22Rv1 (cell line): ENCODE data around the gene GPBAR1.

ENCODE experiments used
- H3K27ac ChIP-seq: fragments of 450-650 bp; 2 replicates; pipeline ENCODE4 v1.5.1; 2017
- CTCF ChIP-seq: fragments of 450-650 bp; IDR thresholded peaks from 2 replicates; pipeline ENCODE4 v1.5.1; 2017; ENCODE audit warnings: mild to moderate bottlenecking
- ZFX ChIP-seq: fragments of 450-650 bp; IDR thresholded peaks from 2 replicates; pipeline ENCODE4 v1.6.1; 2017; ENCODE audit warnings: antibody characterized with exemption, borderline replicate concordance

The GPBAR1 gene

DNA sequence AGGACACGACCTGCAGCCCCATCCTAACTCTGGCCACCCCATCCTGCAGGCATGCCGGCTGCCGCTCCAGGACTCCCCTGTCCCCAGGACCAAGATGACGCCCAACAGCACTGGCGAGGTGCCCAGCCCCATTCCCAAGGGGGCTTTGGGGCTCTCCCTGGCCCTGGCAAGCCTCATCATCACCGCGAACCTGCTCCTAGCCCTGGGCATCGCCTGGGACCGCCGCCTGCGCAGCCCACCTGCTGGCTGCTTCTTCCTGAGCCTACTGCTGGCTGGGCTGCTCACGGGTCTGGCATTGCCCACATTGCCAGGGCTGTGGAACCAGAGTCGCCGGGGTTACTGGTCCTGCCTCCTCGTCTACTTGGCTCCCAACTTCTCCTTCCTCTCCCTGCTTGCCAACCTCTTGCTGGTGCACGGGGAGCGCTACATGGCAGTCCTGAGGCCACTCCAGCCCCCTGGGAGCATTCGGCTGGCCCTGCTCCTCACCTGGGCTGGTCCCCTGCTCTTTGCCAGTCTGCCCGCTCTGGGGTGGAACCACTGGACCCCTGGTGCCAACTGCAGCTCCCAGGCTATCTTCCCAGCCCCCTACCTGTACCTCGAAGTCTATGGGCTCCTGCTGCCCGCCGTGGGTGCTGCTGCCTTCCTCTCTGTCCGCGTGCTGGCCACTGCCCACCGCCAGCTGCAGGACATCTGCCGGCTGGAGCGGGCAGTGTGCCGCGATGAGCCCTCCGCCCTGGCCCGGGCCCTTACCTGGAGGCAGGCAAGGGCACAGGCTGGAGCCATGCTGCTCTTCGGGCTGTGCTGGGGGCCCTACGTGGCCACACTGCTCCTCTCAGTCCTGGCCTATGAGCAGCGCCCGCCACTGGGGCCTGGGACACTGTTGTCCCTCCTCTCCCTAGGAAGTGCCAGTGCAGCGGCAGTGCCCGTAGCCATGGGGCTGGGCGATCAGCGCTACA lies 2.1 kb downstream of the GPBAR1 start:
- no peak overlapping the region for H3K27ac ChIP-seq
- TF ChIP-seq CTCF (no peak), ZFX (no peak)

DNA sequence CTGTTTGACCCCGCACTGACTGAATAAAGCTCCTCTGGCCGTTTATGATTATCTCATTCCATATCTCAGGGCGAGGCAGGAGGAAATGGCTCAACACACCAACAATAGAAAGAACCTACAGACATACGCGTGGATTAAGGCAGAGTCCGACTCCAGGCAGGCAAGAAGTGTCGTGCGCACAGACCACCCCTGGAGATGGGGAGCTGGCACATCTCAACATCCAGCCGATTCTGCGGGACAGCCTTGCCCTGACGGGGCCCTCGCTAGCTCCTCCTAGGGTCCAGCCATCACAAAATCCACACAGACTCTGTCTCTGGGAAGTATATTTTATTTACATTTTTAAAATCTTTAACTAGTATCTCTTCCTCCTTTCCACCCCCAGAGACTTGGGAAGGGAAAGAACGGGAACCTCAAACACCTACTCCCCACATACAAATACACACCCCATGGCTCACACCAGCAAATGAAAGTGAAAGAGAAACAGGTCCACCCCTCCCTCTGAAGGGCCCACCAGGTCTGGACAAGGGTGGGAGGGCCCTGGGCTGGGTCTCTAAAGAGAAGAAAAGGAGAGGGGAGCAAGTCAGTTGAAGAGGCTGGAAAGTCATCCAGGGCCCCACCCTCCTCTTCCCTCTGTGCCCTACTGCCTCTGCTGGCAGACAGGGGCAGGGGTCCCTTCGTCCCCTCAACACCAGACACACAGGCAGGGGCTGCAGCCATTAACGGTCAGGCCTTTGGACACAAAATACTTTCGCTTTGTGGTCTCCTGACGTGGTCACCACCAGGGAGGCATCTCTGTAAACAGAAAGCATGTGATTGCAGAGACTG lies 3.2 kb downstream of the GPBAR1 start:
- TF ChIP-seq CTCF (no peak), ZFX (no peak)
- H3K27ac ChIP-seq: no peak overlapping the region

DNA sequence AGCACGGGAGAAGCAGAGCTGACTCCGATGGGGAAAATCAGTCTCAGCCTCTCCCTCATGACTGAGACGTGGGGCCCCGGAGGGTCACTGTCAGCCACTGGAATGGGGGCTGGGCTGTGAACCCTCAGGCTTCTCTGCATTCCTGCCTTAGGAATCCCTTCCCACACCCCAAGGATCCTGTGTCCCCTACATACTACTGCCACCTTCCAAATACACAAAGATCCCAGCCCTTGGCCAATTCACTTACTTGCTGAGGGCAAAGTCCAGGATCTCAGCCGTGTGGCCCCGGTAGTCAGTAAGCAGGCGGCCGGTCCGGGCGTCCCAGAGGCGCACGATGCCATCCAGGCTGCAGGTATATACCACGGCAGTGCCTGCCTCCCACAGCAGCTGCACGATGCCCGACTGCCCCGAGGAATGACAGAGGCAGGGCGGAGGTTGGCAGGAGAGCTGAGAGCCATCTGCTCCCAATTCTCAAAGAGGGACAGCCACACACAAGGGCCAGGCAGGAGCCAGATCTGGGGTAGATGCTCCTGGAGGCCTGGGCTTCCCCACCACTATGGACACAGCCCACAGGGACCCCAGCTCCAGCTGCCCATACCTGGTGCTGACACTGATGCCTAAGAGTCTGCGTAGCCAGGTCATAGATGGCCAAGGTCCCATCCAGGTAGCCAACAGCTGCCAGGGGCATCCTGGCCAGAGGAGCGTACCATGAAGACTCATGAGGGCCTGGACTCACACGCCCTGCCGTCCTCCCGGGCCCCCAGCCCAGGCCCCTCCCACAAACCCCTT lies 4.2 kb downstream of the GPBAR1 start:
- TF ChIP-seq ZFX: no peak
- TF ChIP-seq CTCF: no peak
- H3K27ac ChIP-seq: no peak overlapping the region

DNA sequence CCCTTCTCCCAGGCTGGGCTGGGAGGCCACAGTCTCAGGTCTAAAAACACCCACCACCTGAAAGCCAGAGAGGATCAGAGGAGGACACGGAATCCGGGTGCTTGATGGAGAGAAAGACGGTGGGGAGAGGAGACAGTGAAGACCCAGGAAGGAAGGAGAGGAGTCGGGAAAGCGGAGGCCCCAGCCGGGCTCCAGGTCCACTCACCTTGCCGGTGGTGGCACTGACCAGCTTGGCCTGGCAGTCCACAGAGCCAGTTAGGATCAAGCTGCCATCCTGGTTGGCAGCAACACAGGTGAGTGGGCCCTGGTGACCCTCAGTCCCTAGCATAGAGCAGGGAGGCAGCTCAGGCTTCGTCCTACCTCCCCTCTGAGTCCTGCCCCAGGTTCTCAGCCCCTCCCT lies 4.8 kb downstream of the GPBAR1 start:
- no peak overlapping the region for H3K27ac ChIP-seq
- no peak for TF ChIP-seq ZFX
- TF ChIP-seq CTCF: no peak

- no peak overlapping the region for H3K27ac ChIP-seq
- TF ChIP-seq CTCF: no peak
- TF ChIP-seq ZFX: no peak
Observed at GRCh38 chr2:218266316-218266979, 5.6 kb downstream of the GPBAR1 start.

DNA sequence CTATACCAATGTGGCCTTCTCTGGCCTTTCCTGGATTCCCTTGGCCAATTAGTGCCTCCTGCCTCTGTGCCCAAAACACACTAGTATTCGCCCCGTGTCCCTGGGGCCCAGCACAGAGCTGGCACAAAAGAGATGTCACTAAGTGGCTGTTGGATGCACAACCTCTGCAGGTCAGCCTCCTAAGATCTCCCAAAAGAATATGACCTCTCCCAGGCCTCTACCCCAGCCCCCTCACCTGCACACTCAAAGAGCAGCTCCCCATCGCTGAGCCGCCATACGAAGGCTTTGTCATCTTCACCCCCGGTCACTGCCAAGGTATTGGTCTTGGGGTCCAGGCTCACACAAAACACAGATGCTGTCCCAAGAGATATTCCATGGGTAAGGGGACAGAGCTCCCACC lies 6.4 kb downstream of the GPBAR1 start:
- no peak for TF ChIP-seq CTCF
- TF ChIP-seq ZFX: no peak
- H3K27ac ChIP-seq: no peak overlapping the region
